Measurements from ENCODE around the gene BCAR1.
"Not testable (repeated sequence)": the region's sequence is repeated elsewhere in the genome, so short reads cannot be mapped to it uniquely, and the experiment has no call there.

Gene BCAR1

DNA sequence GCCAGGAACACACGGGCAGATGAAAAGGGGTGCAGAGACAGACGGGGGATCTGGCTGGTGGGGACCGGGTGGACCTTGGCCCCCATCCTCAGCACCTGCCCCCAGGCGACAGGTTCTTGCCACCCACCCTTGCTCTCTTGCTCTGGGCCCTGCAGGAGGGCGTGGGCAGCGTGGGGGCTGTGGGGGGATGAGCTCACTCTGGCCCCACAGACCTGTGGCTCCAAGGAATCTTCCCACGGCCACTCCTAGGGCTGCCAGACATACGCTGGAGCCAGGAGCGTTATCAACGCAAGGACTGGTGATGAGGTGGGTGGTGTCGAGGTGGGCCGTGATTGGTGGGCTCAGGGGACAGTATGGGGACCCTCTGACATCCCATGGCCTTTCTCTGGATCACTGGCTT lies 26.3 kb downstream of the BCAR1 start:
- TF ChIP-seq, protein P1, sequence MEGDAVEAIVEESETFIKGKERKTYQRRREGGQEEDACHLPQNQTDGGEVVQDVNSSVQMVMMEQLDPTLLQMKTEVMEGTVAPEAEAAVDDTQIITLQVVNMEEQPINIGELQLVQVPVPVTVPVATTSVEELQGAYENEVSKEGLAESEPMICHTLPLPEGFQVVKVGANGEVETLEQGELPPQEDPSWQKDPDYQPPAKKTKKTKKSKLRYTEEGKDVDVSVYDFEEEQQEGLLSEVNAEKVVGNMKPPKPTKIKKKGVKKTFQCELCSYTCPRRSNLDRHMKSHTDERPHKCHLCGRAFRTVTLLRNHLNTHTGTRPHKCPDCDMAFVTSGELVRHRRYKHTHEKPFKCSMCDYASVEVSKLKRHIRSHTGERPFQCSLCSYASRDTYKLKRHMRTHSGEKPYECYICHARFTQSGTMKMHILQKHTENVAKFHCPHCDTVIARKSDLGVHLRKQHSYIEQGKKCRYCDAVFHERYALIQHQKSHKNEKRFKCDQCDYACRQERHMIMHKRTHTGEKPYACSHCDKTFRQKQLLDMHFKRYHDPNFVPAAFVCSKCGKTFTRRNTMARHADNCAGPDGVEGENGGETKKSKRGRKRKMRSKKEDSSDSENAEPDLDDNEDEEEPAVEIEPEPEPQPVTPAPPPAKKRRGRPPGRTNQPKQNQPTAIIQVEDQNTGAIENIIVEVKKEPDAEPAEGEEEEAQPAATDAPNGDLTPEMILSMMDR (IDR thresholded peaks at IDR 0.05; ENCODE audit: low read depth, low read length), result no peak
- TF ChIP-seq POLR2A (IDR thresholded peaks at IDR 0.05; ENCODE audit: extremely low read depth, insufficient read length) (no peak), MYC (IDR thresholded peaks at IDR 0.05; ENCODE audit: low read depth, low read length) (no peak)
- TF ChIP-seq, protein P2, sequence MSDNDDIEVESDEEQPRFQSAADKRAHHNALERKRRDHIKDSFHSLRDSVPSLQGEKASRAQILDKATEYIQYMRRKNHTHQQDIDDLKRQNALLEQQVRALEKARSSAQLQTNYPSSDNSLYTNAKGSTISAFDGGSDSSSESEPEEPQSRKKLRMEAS (IDR thresholded peaks at IDR 0.05; ENCODE audit: low read depth, low read length), result no peak
- DNase-seq (ENCODE audit: low read depth), result no peak
- no peak overlapping the region for H3K4me3 ChIP-seq (ENCODE audit: low read depth, low read length)

GRCh38 chr16:75224306-75225082 lies 26.9 kb downstream of the BCAR1 start:
- TF ChIP-seq POLR2A (IDR thresholded peaks at IDR 0.05; ENCODE audit: extremely low read depth, insufficient read length) (no peak), MYC (IDR thresholded peaks at IDR 0.05; ENCODE audit: low read depth, low read length) (no peak)
- TF ChIP-seq, protein P1 (IDR thresholded peaks at IDR 0.05; ENCODE audit: low read depth, low read length), result no peak
- TF ChIP-seq, protein P2 (IDR thresholded peaks at IDR 0.05; ENCODE audit: low read depth, low read length), result no peak
- DNase-seq (ENCODE audit: low read depth), result no peak
- no peak overlapping the region for H3K4me3 ChIP-seq (ENCODE audit: low read depth, low read length)

DNA sequence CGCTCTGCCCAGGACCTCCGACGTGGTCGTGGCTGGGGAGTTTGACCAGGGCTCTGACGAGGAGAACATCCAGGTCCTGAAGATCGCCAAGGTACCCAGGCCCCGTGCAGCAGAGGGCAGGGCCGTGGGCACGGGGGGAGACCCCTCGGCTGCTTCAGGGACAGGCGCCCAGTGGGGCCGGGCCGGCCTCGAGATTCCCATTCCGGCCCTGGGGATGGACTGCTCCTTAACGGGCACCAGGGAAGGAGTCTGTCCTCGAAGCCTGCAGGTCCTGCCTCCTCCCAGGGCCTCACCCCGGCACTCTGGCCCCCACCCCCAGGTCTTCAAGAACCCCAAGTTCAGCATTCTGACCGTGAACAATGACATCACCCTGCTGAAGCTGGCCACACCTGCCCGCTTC lies 28.3 kb downstream of the BCAR1 start:
- H3K4me3 ChIP-seq (ENCODE audit: low read depth, low read length); DNase-seq (ENCODE audit: low read depth): not testable (repeated sequence)

DNA sequence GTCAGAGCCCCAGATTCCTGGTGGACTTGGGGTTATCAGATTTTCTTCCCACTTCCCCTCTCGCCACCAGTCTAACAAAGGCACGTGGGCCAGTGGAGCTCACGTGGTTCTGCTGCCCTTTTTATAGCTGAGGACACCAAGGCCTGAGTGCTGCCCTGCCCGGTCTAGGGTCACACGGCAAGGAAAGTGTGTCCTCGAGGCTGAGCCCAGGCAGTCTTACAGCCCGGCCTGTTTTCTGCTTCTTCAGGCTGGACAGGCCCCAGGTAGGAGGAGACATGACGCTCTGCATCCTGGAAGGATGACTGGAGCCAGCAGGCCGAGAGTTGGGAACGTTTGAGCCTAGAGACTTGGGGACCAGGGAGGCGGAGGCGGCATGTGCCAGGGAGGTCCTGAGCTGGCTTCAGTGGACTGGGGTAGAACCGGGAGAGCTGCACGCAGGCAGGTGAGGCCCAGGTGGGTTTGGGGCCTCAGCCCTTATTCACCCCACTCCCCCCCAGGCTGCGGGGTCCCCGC lies 29.1 kb downstream of the BCAR1 start:
- TF ChIP-seq POLR2A (IDR thresholded peaks at IDR 0.05; ENCODE audit: extremely low read depth, insufficient read length), result no peak
- TF ChIP-seq, protein P1 (IDR thresholded peaks at IDR 0.05; ENCODE audit: low read depth, low read length), result no peak
- TF ChIP-seq, protein P2 (IDR thresholded peaks at IDR 0.05; ENCODE audit: low read depth, low read length), result no peak
- no peak for TF ChIP-seq MYC (IDR thresholded peaks at IDR 0.05; ENCODE audit: low read depth, low read length)
- DNase-seq (ENCODE audit: low read depth), result no peak
- H3K4me3 ChIP-seq (ENCODE audit: low read depth, low read length), result no peak overlapping the region

GRCh38 chr16:75219838-75220237 lies 31.6 kb downstream of the BCAR1 start:
- no peak for TF ChIP-seq POLR2A (IDR thresholded peaks at IDR 0.05; ENCODE audit: extremely low read depth, insufficient read length)
- TF ChIP-seq MYC (IDR thresholded peaks at IDR 0.05; ENCODE audit: low read depth, low read length), result no peak
- TF ChIP-seq, protein P1 (IDR thresholded peaks at IDR 0.05; ENCODE audit: low read depth, low read length), result no peak
- TF ChIP-seq, protein P2 (IDR thresholded peaks at IDR 0.05; ENCODE audit: low read depth, low read length), result no peak
- no peak for DNase-seq (ENCODE audit: low read depth)
- H3K4me3 ChIP-seq (ENCODE audit: low read depth, low read length), result no peak overlapping the region

- TF ChIP-seq, protein P1 (IDR thresholded peaks at IDR 0.05; ENCODE audit: low read depth, low read length), result no peak
- TF ChIP-seq, protein P2 (IDR thresholded peaks at IDR 0.05; ENCODE audit: low read depth, low read length), result no peak
- no peak for TF ChIP-seq POLR2A (IDR thresholded peaks at IDR 0.05; ENCODE audit: extremely low read depth, insufficient read length)
- no peak for TF ChIP-seq MYC (IDR thresholded peaks at IDR 0.05; ENCODE audit: low read depth, low read length)
- no peak overlapping the region for H3K4me3 ChIP-seq (ENCODE audit: low read depth, low read length)
- DNase-seq (ENCODE audit: low read depth), result no peak
Measured at GRCh38 chr16:75219088-75219487, 32.3 kb downstream of the BCAR1 start.
